ENCODE results near the gene OR11G2.
"Not testable (repeated sequence)": the region's sequence is repeated elsewhere in the genome, so short reads cannot be mapped to it uniquely, and the experiment has no call there.

OR11G2 gene
- total RNA-seq, result 0 to 0.10 (median 0) reads per million in 18 experiments

GRCh38 chr14:20190596-20190995 is at the start of gene OR11G2:
Gene OR11G2, plus strand, starts transcription at chr14:20190896. Its CDS starts 6,542 bp downstream, at chr14:20197438.
- DNase-seq, result no peak

GRCh38 chr14:20143911-20144310 is 46.8 kb upstream of the OR11G2 start:
- no peak for DNase-seq

- DNase-seq, result no peak
Observed at GRCh38 chr14:20144820-20145219, 45.9 kb upstream of the OR11G2 start.

- no peak for DNase-seq
Observed at GRCh38 chr14:20164462-20164861, 26.2 kb upstream of the OR11G2 start.

GRCh38 chr14:20167091-20167490 is 23.6 kb upstream of the OR11G2 start:
- no peak for DNase-seq

DNA sequence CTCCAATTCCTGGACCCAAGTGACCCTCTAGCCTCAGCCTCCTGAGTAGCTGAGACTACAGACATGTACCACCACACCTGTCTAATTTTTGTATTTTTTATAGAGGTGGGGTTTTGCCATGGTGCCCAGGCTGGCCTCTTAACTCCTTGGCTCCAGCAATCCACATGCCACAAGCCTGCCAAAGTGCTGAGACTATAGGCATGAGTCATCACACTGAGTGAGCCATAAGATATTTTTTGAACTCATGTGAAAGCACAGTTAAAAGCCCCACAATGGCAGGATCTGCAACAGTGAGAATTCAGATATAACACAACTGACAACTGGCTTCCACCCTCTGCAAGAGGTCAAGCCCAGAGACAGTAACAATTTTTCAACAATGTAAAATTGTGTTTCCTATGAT is 20.8 kb upstream of the OR11G2 start:
- DNase-seq, result not testable (repeated sequence)

GRCh38 chr14:20174205-20174604 is 16.5 kb upstream of the OR11G2 start:
- DNase-seq, result not testable (repeated sequence)

- no peak for DNase-seq
Observed at GRCh38 chr14:20176330-20176729, 14.4 kb upstream of the OR11G2 start.

DNA sequence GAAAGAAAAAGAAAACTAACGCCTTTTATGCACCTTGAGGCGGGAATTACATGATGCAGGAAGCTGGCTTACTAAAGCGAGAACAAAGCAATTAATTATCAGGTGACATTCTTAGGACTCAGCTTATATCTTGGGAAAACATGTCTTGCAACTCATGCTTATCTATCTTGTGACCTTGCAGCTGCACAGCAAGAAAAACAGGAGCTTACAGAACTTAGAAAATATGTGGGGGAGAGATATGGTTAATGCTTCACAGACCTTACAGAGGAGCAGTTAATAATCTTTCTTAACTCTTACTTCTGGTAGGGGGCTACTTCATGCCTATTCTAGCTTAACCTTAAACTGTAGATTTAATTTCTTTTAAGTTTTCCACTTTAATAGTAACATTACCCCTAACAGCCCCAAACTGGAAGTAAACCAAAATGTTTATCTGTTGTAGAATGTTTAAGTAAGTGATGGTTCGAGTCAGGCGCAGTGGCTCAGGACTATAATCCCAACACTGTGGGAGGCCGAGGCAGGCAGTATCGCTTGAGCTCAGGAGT is 13.2 kb upstream of the OR11G2 start:
- no peak for DNase-seq

DNA sequence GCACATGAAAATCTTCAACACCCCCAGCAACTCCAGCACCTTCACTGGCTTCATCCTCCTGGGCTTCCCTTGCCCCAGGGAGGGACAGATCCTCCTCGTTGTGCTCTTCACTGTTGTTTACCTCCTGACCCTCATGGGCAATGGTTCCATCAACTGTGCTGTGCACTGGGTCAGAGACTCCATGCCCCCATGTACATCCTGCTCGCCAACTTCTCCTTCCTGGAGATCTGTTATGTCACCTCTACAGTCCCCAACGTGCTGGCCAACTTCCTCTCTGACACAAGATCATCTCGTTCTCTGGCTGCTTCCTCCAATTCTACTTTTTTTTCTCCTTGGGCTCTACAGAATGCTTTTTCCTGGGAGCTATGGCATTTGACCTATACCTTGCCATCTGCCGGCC is 11.5 kb upstream of the OR11G2 start:
- DNase-seq, result peak; percentile 65 to 67

DNA sequence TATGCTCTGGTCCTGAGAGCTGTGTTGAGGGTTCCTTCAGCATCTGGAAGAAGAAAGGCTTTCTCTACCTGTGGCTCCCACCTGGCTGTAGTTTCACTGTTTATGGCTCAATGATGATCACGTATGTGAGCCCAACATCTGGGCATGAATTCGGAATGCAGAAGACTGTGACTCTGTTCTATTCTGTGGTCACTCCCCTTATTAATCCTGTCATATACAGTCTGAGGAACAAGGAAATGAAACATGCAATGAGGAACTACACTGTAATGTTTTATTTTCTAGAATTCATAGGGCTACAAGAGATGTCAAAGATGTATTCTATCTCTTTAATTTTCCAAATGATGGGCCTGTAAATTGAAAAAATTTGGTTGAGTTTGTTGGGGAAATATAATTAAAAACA is 10.8 kb upstream of the OR11G2 start:
- peak; percentile 11 to 55 for DNase-seq

- peak; percentile 8 to 33 for DNase-seq
Observed at GRCh38 chr14:20180486-20180885, 10.2 kb upstream of the OR11G2 start.

DNA sequence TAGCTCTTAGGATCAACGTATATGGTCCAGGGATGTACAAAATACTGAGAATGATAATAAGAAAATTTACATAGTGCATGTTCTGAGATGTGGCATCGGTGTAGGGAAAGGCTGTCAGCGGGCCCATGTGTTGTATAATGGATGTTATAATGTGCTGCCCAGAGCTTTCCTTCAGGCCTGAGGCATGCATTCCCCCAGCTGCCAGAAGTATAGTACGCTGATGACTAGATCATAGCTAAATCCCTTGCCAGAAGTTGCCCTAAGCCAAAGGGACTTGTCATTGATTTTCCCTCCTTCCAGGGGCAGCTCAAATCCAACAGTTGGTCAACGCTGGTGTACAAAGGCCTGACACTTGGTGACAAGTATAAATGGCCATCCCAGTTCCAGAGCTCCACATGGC is 6.5 kb upstream of the OR11G2 start:
- DNase-seq, result no peak

DNA sequence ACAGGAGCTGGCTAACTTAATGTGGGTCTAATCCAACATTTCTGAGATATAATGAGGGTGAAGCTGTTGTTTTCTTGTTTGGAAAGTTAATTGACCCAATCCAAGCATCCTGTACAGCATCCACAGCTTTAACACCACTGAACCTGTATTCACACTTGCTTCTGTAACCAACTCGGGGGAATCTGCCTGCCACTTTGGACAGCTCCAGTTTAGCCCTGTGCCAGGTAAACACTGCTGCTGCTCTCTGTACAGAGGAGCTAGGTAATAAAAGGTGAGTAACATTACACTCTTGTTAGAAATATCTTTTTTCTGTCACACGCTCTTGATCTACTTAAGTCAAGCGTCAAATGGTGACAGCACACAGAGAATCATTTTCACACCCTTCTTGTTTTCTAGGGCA is 700 bp downstream of the OR11G2 start:
- DNase-seq, result no peak

GRCh38 chr14:20194101-20194500 is 3.4 kb downstream of the OR11G2 start:
- DNase-seq, result no peak

GRCh38 chr14:20195170-20195569 is 4.5 kb downstream of the OR11G2 start:
- not testable (repeated sequence) for DNase-seq

DNA sequence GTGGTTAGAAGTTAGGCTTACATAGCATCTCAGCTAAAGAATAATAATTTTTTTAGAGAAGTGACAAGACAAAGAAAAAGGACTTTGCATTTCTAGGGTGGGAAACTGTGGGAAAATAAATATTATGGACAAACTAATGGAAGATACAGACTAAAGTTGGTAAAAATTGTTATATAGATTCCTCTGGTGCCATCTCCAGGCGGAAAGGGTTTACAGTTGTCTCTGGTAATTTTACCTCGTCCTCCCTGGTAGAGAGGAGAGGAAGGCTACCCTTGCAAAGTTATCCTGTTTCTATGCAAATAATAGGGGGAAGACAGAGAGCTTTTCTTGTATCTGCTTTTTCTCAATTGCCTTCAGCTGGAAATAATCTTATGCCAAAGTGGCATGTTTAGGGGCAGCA is 5.2 kb downstream of the OR11G2 start:
- DNase-seq, result no peak

DNA sequence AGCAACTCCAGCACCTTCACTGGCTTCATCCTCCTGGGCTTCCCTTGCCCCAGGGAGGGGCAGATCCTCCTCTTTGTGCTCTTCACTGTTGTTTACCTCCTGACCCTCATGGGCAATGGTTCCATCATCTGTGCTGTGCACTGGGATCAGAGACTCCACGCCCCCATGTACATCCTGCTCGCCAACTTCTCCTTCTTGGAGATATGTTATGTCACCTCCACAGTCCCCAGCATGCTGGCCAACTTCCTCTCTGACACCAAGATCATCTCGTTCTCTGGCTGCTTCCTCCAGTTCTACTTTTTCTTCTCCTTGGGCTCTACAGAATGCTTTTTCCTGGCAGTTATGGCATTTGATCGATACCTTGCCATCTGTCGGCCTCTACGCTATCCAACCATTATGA is 6.8 kb downstream of the OR11G2 start:
- peak; percentile 22 to 58 for DNase-seq

DNA sequence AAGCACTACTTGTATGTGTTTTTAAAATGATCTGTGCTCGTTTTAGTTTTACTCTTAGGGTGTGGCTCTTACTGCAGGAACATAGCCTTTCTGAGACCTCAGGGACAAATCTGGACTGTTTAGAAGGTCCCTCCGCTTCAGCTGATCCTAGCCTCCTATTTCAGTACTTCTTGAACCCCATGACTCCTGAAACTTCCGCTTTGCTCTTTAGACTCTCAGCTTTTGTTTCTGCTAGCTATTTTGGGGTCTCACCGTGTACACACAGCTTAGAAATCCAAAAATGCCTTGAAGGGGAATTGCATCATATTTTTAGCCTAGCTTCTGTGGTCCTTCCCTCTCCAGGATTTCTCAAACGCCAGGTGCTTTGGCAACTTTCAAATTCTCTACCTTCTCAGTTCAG is 8.3 kb downstream of the OR11G2 start:
- no peak for DNase-seq

DNA sequence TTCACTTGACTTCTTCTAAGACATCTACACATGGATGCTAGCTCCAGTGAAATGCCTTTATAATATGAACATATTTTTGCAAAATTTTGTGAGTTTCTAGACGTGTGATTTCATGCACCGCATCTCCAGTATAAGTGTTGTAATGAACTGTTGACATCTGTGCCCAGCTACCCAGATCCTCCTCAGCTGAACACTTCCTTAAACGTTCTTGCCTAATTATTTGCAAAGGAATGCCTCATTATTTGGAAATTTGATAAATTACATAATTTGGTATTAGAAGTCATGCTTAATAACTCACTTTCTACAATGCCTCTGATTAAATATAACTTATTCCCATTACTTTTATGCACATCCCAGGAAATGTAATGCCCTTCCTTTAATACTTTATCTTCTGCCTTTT is 14.0 kb downstream of the OR11G2 start:
- DNase-seq, result peak; percentile 30 to 75

GRCh38 chr14:20209595-20209994 is 18.9 kb downstream of the OR11G2 start:
- no peak for DNase-seq

GRCh38 chr14:20212406-20212805 is 21.7 kb downstream of the OR11G2 start:
- not testable (repeated sequence) for DNase-seq

DNA sequence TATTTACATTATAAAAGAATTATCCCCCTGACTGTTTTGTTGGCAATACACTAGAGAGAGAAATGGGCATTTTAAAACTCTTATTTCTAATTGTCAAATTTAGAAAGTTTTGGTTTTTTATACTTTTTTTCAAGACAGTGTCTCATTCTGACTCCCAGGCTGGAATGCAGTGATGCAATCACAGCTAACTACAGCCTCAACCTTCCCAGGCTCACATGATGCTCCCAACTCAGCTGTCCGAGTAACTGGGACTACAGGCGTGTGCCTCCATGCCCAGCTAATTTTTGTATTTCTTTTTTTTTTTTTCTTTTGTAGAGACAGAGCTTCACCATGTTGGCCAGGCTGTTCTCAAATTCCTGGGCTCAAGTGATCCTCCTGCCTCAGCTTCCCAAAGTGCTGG is 24.5 kb downstream of the OR11G2 start:
- DNase-seq, result no peak

DNA sequence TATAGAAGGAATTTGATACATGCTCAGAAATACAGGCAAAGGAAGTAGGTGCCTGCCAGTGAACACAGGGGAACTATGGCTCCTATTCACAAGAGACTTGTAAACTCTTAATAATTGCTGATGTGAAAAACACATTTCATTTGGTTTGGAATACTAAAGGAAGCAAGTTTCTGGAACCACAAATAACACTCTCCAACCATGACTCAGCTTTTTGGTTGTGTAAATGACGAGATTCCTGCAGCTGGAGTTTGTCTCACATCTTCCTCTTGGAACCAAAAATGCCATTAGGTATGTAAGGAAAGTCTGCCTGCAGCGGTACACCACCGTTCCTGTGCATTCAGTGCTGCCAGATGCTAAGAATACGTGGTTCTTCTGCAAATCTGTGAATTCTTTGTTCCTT is 28.3 kb downstream of the OR11G2 start:
- no peak for DNase-seq

DNA sequence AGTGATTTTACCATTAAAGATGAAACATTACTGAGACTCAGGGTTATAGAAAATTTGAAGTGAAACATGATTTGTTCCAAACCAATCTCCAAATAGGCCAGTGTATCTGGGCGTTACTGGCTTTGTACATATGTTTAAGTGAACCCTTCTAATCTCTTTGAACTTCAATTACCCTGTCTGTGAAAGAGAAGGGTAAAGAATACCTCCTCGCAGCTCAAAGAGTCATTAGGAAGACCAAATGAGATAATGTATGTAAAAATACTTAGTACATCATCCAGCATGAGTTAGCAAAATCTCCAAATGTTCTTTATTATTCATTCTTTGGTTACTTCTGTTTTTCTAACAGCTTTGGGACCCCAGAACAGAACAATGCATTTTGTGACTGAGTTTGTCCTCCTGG is 32.7 kb downstream of the OR11G2 start, which contains the start of gene OR11H6:
Gene OR11H6 (plus strand): TSS at position 301 of the 400 bp plus-strand sequence. CDS start 0 bp downstream, at position 301.
- no peak for DNase-seq
